Kidney (tissue), 14 donors: Measurements from ENCODE around the gene FHIP1A. TPM values are rescaled to one million over a fixed set of nuclear protein-coding genes. Genes with fewer than 3 reads are reported as not detected.

Experiments used
- DNase-seq, 5 donors: peaks; one replicate each; pipeline ENCODE4 v3.0.0-alpha.2; 2013 to 2020
- FAIRE-seq: peaks from 2 replicates; lab custom pipeline; 2012; peaks lifted over from hg19 to GRCh38; lab: Jason Lieb, UNC
- H3K27ac ChIP-seq, 2 donors: one replicate each; pipeline ENCODE4 v1.7.0; 2013; ENCODE audit warnings: low read depth in 2 of 2, low read length in 2 of 2, inconsistent platforms in 1 of 2
- H3K27me3 ChIP-seq: one replicate; pipeline ENCODE4 v1.7.1; 2013; ENCODE audit warnings: low read length, inconsistent platforms; ENCODE audit not compliant: control insufficient read depth, insufficient read depth
- H3K36me3 ChIP-seq, 3 donors: one replicate each; pipeline versions ENCODE4 v1.7.0 to v1.7.1; 2013; ENCODE audit warnings: low read length in 3 of 3, control low read depth in 1 of 3, inconsistent platforms in 1 of 3; ENCODE audit not compliant: insufficient read depth in 3 of 3, control insufficient read depth in 2 of 3
- H3K4me1 ChIP-seq, 3 donors: one replicate each; pipeline versions ENCODE4 v1.7.0 to v1.7.1; 2013; ENCODE audit warnings: low read length in 3 of 3, inconsistent platforms in 1 of 3, low read depth in 1 of 3; ENCODE audit not compliant: control insufficient read depth in 2 of 3, insufficient read depth in 2 of 3
- H3K4me3 ChIP-seq, 3 donors: one replicate each; pipeline versions ENCODE4 v1.7.0 to v1.8.1; 2013; ENCODE audit warnings: low read length in 3 of 3, control low read depth in 1 of 3, inconsistent platforms in 1 of 3
- H3K9ac ChIP-seq, 3 donors: one replicate each; pipeline versions ENCODE4 v1.7.0 to v1.7.1; 2013; ENCODE audit warnings: low read length in 3 of 3, control low read depth in 1 of 3, inconsistent platforms in 1 of 3
- H3K9me3 ChIP-seq, 3 donors: one replicate each; pipeline versions ENCODE4 v1.7.0 to v1.7.1; 2013; ENCODE audit warnings: low read length in 3 of 3, control low read depth in 1 of 3, inconsistent platforms in 1 of 3; ENCODE audit not compliant: control insufficient read depth in 2 of 3, insufficient read depth in 1 of 3
- intact Hi-C: fragments of 100-400 bp; cut with DNase I; formaldehyde crosslinking; loops from one replicate; pipeline ENCODE4 v1.11.1; 2022
- polyA plus RNA-seq: library from polyadenylated mRNA; stranded (reverse); fragments of 350-450 nt; fragmentation: Illumina TruSeq; extraction: RNeasy Lipid Tissue Mini Kit (QIAGEN cat#74804); gene quantifications from one replicate; pipeline ENCODE4 v1.2.3, GENCODE V29; 2014; ENCODE audit warnings: low read depth, low replicate concordance; ENCODE audit not compliant: insufficient read depth
- total RNA-seq: library from RNA; stranded (reverse); fragmentation: NEBNext Ultra II Directional; extraction: Animal tissue kit (Norgen Biotek cat#: 25700); gene quantifications from one replicate; pipeline ENCODE4 v1.2.1, GENCODE V29; 2021
- TF ChIP-seq, protein P1 (sequence below): IDR thresholded peaks from 3 replicates; pipeline ENCODE4 v1.5.1; 2012; ENCODE audit warnings: mild to moderate bottlenecking, moderate library complexity, borderline replicate concordance; ENCODE audit not compliant: insufficient read depth; ENCODE audit errors: extremely low read depth
- donor health status: control.
- donor health status: control.
- donor health status: control.
- donor health status: control.
- donor health status: control.
- donor health status: DM: yes; HTN: yes; CAD: no.
- donor health status: Normal renal cell carcinoma (clear cell type).

Gene FHIP1A
- total and polyA plus RNA-seq, 2 donors from 2014 or later: 0.80 to 16.5 TPM

DNA sequence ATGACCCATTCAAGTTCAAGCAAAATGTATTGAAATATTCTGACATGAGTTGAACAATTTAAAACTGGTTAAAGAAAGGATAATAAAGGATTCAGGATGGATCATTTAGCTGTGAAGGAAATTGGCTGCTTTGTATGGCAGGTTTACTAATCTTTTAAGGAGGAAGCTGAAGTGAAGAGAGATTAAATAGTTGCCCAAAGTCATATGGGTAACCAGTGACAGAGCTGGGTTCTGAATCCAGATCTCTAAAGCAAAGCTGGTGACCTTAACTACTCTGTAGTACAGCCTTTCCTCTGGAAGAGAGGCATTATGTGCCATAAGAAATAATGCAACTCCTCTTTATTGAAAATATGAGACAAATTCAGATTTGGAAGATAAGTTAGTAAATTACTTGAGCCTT is 22.8 kb downstream of the FHIP1A start:
- Histone ChIP-seq H3K27me3 (no peaks in the 10 kb centered on the region), H3K4me3 (no peak overlapping the region), H3K9ac (no peak overlapping the region), H3K4me1 (peaks cover 0 to 8% (median 0%) of the 10 kb centered on the region in 3 donors), H3K36me3 (no peaks in the 10 kb centered on the region), H3K9me3 (no peaks in the 10 kb centered on the region), H3K27ac (no peak overlapping the region)
- FAIRE-seq (no peak), DNase-seq (no peak)
- intact Hi-C loops: no loop called here
- TF ChIP-seq, protein P1, sequence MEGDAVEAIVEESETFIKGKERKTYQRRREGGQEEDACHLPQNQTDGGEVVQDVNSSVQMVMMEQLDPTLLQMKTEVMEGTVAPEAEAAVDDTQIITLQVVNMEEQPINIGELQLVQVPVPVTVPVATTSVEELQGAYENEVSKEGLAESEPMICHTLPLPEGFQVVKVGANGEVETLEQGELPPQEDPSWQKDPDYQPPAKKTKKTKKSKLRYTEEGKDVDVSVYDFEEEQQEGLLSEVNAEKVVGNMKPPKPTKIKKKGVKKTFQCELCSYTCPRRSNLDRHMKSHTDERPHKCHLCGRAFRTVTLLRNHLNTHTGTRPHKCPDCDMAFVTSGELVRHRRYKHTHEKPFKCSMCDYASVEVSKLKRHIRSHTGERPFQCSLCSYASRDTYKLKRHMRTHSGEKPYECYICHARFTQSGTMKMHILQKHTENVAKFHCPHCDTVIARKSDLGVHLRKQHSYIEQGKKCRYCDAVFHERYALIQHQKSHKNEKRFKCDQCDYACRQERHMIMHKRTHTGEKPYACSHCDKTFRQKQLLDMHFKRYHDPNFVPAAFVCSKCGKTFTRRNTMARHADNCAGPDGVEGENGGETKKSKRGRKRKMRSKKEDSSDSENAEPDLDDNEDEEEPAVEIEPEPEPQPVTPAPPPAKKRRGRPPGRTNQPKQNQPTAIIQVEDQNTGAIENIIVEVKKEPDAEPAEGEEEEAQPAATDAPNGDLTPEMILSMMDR: no peak

DNA sequence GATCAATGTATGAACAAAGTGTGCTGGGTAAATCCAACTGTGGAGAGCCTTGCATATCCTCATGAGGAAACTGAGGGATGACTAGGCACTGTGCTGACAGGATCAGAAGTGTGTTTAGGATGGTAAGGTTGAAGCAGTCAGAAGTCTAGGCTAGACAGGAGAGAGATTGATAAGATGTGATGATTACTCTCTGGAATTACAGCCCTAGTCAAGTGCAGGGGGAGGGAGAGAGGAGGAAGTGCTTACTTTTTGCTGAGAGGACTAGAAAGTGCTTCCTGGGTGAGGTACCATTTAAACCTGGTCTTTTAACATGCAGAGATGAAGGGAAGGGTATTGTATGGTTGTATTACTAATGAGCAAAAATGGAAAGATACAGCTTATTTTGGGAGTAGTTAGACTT is 23.7 kb downstream of the FHIP1A start:
- intact Hi-C loops: no loop called here
- H3K36me3 ChIP-seq: no peaks in the 10 kb centered on the region
- no peak for DNase-seq
- TF ChIP-seq, protein P1: no peak
- no peaks in the 10 kb centered on the region for H3K27me3 ChIP-seq
- no peak overlapping the region for H3K4me3 ChIP-seq
- H3K9ac ChIP-seq: no peak overlapping the region
- no peak for FAIRE-seq
- no peak overlapping the region for H3K27ac ChIP-seq
- peaks cover 0 to 8% (median 0%) of the 10 kb centered on the region in 3 donors for H3K4me1 ChIP-seq
- no peaks in the 10 kb centered on the region for H3K9me3 ChIP-seq

DNA sequence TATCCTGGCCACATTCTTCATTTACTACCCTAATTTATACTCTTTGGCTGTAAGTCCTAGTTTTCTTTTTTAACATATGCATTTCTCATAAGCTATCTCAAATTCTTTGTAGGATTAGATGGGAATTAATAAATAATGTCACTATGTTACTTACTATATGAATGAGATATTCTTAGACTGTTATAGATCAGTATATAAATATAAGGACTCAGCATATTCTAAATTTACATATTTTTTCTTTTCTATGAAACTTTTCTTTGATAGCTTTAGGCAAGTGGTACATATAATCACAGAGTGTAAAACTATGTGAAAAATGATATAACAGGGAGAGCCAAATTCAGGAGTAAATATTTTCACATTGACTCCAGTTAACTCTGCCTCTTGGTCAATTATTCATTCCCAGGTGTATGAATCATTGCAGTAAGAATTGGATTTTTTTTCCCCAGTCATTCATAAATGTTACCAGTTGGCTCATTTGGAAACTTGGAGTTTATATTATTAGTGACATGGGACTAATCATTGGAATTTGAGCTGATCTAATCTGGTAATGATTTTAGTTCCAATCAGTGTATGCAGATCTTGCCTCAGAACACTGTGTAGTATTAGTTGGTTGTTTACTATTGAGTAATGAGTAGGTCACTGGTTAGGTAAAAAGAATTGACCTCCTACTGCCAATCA is 25.3 kb downstream of the FHIP1A start:
- peaks cover 0 to 8% (median 0%) of the 10 kb centered on the region in 3 donors for H3K4me1 ChIP-seq
- no peak overlapping the region for H3K9ac ChIP-seq
- no peaks in the 10 kb centered on the region for H3K27me3 ChIP-seq
- no peak overlapping the region for H3K27ac ChIP-seq
- H3K36me3 ChIP-seq: no peaks in the 10 kb centered on the region
- no peak for DNase-seq
- intact Hi-C loops: no loop called here
- H3K4me3 ChIP-seq: no peak overlapping the region
- peak; percentile 30 for FAIRE-seq
- no peaks in the 10 kb centered on the region for H3K9me3 ChIP-seq
- TF ChIP-seq, protein P1: no peak
